Left renal pelvis (tissue), 4 donors: ENCODE results near the gene RPA1. TPM values are rescaled to one million over a fixed set of nuclear protein-coding genes. Genes with fewer than 3 reads are reported as not detected.
"Not testable (repeated sequence)": the region's sequence is repeated elsewhere in the genome, so short reads cannot be mapped to it uniquely, and the experiment has no call there.

Experiments
- DNase-seq, 4 donors: peaks; one replicate each; pipeline ENCODE4 v3.0.0-alpha.2; 2013; ENCODE audit warnings: low read depth in 4 of 4, low spot score in 3 of 4
- polyA plus RNA-seq, 4 donors: library from polyadenylated mRNA; unstranded; fragments of 120-200 nt; gene quantifications; one replicate each; pipeline ENCODE4 v1.2.1, GENCODE V29; 2013; ENCODE audit not compliant: insufficient read length in 4 of 4

Gene RPA1
- polyA plus RNA-seq = 100 to 1,000 TPM; 105 to 142 (median 123) TPM

DNA sequence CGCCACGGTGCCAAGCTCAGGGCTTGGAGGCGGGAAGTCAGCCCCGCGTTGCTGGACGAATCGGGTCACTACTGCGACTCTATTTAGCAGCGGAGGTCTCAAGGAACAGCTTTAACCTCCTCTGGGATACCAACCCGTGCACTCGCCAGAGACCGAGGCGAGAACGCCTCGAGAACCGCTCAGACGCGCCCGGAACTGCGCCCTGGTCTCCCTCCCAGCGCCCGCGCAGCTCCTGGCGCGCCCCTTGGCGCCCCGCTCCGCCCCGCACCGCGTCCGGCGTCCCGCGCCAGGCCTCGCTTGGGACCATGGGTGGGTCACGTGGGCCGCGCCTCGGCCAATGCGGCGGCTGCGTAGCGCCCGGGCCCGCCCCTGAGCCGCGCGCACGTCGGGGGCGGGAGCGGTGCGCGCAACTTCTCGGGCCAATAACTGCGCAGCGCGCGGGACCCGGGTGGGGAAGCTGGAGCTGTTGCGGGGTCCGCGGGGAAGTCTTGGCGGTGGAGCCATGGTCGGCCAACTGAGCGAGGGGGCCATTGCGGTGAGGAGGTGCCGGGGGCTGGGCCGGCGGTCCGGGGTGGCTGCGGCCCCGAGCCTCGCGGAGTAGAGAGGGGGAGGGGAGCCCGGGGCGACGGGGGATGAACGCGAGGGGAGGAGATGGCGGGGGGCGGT lies at the start of gene RPA1, which contains the start of gene SMYD4:
RPA1 (plus strand) TSS at position 414 of the 666 bp plus-strand sequence; CDS start at position 503, 89 bp downstream.
SMYD4 (minus strand) TSS at position 311 of the 666 bp plus-strand sequence. CDS start 1,908 bp downstream, outside the sequence.
- DNase-seq = peak in 3 of 4 donors; percentile 79 to 82 (median 81)

DNA sequence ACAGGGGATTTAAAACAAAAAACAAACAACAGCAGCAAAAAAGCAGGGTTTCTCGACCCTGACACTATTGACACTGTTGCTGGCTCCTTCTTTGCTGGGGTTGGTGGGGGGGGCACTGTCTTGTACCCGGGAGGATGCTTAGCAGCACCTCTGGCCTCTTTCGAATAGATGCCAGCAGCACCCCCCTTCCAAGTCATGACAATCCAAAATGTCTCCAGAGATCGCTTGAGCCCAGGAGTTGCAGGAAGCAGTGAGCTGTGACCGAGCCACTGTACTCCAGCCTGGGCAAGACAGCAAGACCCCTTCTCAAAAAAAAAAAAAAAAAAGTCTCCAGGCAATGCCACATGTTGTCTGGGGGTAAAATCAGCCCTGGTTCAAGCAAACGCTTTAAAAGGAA lies 47.6 kb upstream of the RPA1 start:
- no peak for DNase-seq

- DNase-seq = no peak
Measured at GRCh38 chr17:1783271-1783670, 46.5 kb upstream of the RPA1 start.

GRCh38 chr17:1783834-1784611 lies 45.8 kb upstream of the RPA1 start:
- peak in 1 of 4 donors; percentile 52 for DNase-seq

DNA sequence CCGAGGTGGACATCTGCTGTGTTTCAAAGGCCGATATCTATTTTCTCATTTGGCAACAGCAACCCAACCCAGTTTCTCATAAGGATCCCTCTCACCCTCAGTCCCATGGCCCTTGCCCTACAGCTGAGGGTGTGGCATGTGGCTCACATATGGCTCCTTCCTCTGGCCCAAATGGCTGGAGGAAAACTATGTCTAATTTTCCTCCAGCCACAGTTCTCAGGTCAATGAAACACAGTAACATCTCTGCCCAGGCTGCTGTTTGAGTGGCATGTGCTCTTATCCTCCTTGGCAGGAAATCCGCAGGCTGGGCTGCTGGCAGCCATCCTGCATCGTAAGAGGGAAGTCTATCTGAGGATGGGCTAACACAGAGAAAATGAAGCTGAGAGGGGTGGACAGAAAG lies 43.9 kb upstream of the RPA1 start:
- DNase-seq = no peak

GRCh38 chr17:1786708-1787107 lies 43.1 kb upstream of the RPA1 start:
- no peak for DNase-seq

DNA sequence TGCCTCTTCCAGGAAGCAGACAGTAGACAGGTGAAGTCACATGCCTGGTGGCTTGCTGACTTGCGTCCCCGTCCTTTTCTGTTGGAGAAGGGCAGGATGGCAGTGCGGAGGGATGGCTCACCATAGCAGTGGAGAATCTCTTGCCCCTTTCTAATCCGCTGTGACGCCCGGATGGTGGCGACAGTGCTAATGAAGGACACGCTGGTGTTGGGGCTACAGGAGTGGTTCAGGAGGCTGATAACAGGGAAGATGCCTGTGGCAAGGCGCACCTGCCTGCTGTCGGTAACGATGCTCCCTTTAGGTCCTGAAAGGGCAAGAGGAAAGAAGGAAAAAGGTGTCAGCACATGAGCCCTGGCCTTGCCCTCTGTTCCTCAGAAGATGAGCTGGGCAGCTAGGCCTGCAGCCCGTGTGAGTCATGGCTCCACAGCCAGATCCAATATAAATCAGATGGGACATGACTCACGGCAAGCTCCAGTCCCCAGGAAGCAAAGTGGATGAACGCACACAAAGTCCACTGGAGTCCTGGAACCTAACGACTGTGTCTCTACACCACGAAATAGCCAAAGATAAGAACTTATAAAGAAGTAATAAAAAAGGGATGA lies 42.4 kb upstream of the RPA1 start:
- DNase-seq = no peak

GRCh38 chr17:1789936-1790335 lies 39.9 kb upstream of the RPA1 start:
- no peak for DNase-seq

GRCh38 chr17:1792495-1793446 lies 37.0 kb upstream of the RPA1 start:
- no peak for DNase-seq

GRCh38 chr17:1793447-1793806 lies 36.4 kb upstream of the RPA1 start:
- no peak for DNase-seq

GRCh38 chr17:1796800-1797199 lies 33.0 kb upstream of the RPA1 start:
- DNase-seq = no peak

- DNase-seq = no peak
Measured at GRCh38 chr17:1797323-1797722, 32.5 kb upstream of the RPA1 start.

DNA sequence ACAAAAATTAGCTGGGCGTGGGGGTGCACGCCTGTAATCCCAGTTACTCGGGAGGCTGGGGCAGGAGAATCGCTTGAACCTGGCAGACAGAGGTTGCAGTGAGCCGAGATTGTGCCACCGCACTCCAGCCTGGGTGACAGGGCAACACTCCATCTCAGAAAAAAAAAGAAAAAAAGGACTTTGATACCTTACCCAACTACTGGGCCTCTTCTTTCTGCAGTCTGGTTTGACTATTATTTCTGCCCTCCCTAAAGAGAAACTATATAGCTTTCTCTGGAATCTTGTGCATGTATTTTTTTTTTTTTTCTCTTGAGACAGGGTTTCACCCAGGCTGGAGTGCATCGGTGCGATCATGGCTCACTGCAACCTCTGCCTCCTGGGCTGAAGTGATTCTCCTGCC lies 32.0 kb upstream of the RPA1 start:
- not testable (repeated sequence) for DNase-seq

- DNase-seq = no peak
Measured at GRCh38 chr17:1800240-1800639, 29.6 kb upstream of the RPA1 start.

- no peak for DNase-seq
Measured at GRCh38 chr17:1800712-1801111, 29.1 kb upstream of the RPA1 start.

- no peak for DNase-seq
Measured at GRCh38 chr17:1802429-1802828, 27.4 kb upstream of the RPA1 start.

DNA sequence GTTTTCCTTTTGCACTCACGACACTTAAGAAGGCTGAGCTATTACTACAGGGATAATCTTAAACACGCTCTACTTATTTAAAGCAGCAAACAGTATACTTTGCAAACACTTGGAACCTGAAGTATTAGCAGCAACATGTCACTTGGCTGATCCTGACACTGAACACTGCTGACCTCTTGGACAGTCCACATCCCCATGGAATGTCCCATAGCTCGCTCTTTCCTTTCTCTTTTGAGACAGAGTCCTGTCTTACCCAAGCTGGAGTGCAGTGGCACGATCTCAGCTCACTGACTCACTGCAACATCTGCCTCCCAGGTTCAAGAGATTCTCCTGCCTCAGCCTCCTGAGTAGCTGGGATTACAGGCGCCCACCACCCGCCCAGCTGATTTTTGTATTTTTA lies 26.5 kb upstream of the RPA1 start:
- DNase-seq = no peak

- no peak for DNase-seq
Measured at GRCh38 chr17:1807890-1808289, 21.9 kb upstream of the RPA1 start.

DNA sequence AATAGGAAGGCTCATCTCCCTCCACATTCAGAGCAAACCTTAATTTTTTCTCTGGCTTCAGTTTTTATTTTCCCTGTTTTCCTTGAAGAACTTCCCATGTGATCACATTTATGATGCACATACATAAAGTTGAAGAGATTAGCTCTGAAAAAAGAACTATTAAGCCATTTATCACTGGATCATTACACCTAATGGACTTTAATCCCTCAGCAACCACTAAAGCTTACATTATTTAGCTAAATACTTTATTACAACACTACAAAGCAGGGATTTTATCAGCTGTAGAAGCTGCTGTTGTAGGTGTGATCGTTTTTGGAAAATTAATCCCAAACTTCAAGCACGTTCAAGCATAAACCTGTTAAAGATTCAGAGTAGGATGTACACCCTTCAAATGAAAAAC lies 21.2 kb upstream of the RPA1 start:
- DNase-seq = no peak

GRCh38 chr17:1809815-1810214 lies 20.0 kb upstream of the RPA1 start:
- DNase-seq = not testable (repeated sequence)
